ENCODE measurements around the gene CLDN34.

Gene CLDN34, protein sequence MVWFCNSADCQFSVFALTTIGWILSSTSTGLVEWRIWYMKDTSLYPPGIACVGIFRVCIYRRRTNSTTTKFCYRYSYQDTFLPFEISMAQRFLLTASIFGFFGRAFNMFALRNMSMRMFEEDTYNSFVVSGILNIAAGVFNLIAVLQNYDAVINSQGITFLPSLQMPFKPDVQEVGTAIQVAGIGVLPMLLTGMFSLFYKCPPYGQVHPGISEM

DNA sequence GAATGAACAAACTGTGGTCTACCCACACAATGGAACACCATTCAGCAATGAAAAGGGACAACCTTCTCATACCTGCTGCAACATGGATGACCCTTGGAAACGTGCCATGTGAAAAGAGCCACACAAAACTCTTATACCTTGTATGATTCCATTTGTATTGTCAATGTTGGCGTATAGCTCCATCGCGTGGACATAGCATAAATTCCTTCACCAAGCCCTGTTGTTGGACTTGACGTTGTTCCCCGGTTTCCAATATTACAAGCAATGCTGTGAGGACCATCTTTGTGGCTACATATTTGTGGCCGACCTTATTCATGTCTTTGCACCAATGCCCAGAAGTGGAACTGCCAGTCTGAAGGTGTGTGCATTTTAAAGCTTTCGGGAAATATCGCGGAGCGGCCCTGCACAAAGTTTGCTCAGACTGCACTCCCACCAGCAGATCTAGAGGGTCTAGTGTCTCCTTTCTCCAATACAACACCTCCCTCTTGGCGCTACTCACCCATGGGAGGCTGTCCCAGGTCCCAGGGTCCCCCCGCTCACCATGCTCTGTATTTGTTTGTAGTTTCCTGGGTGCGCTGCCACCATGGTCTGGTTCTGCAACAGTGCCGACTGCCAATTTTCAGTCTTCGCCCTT is at the start of gene CLDN34:
CLDN34 (plus strand) TSS at position 584 of the 634 bp plus-strand sequence; CDS start at position 584, 0 bp downstream.
- in situ Hi-C loops (cut with MboI; ENCODE audit: low sequenced_read_pairs) = no loop called here

DNA sequence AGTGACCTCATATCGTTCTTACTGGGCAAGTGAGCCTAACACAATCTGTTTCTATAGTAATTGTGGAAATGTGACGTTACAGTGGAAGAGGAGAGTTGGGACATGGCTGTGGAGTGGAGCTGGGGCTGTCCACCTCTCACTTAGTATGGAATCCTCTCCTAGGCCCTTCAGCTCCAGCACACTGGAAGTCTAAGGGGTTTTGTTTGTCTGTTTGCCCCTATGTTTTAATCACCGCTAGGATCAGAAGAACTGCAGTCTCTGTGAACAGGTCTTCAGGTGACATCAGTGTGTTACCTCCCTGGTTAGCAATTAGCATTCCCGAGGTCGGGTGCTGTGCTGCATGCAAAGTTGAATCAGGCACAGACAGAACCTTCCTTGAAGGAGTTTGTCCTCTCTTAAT is 49.3 kb upstream of the CLDN34 start:
- in situ Hi-C loops (cut with MboI; ENCODE audit: low sequenced_read_pairs) = no loop called here

DNA sequence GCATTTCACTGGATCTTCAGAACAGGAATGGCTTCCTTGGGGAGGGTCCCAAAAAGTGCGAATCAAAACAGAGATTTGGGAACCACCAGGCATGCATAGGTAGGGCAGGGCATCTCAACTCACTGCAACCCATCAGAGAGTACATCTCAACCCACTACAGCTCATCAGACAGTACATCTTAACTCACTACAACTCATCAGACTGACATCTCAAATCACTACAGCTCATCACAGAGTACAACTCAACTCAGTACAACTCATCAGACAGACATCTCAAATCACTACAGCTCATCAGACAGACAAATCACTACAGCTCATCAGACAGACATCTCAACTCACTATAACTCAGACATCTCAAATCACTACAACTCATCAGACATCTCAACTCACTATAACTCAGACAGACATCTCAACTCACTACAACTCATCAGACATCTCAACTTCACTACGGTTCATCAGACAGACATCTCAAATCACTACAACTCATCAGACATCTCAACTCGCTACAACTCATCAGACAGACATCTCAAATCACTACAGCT is 47.5 kb upstream of the CLDN34 start:
- in situ Hi-C loops (cut with MboI; ENCODE audit: low sequenced_read_pairs) = no loop called here

DNA sequence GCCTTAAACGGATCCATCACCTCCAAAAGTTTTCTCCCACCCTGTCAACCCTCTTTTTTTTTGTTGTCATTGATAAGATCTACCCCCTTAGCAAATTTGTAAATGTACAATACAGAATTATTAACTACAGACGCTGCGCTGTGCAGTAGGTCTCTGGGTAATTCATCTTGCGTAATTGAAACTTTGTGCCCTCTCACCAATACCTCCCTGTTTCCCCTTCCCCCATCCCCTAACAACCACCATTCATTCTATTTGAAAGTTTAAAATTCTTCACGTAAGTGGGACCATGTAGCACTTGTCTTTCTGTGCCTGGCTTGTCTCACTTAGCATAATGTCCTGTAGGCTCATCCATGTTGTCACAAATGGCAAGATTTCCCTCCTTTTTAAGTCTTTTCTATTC is 45.8 kb upstream of the CLDN34 start:
- in situ Hi-C loops (cut with MboI; ENCODE audit: low sequenced_read_pairs) = no loop called here

DNA sequence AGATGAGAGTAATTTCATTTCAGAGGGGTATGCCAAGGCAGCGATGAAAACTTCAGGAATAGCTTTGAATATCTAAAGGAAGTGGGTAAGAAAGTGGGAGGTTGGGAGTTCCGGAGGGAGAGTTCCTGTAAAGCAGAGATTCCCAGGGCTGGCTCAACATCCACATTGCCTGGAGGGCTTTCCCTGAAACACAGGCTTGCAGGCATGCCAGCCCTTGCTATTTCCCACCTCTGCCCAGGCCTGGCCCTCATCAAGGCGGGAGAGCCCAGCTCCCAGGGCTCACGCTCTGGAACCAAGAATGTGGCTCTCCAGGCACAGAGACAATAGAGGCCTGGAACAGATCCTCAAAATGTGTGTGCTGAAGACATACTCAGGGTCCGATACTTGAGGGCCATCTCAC is 43.8 kb upstream of the CLDN34 start:
- in situ Hi-C loops (cut with MboI; ENCODE audit: low sequenced_read_pairs) = no loop called here

DNA sequence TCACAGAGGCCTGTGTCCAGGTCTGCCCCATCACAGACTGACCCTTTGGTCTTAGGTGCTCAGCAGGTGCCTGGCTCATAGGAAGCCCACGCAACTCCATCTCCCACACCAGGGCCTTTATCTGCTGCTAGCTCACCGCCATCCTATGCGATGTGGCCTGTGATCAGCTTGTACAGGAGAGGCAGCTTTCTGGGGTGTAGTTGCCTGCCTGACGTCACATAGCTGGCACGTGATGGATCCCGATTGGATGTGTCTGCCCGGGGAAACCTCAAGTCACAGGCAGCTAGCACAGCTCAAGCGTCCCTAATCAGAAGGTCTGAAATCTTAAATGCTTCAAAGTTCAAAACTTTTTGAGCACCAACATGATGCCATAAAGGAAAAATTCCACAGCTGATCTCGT is 41.2 kb upstream of the CLDN34 start:
- in situ Hi-C loops (cut with MboI; ENCODE audit: low sequenced_read_pairs) = no loop called here

DNA sequence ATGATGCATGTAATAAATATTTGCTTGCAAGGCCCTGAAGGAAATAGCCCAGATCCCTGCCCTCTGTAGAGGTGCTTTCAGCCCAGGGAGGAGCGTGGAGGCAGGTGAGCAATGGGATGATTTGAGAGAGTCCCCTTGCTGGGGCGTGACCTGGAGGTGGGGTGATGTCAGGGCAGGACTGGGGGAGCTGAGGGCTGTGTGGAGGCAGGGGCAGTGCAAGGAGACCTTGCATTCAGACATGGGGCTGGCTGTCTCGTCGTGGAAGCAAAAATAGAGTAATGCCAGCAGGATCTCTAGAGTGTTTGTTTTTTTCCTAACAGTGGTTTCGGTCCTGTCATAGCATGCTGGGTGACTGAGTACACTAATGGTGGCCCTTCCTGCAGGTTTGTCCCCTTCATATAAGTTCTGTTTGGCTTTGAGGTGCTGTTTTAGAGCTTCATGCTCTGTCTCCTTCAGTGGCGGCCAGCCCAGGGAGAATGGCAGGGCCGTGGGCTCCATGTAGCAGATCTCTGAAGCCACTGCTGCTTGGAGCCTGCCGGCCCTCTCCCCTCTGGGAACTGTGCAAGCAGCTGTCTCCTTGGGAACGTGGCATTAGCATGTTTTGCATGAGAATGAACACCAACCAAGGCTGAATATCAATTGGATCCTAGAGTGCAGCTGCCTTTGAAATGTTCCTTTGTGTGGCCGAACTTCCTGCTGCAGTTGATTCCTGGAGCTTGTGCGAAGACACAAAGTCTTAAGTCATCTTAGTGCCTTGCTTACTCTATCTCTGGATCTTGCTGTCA is 39.3 kb upstream of the CLDN34 start:
- in situ Hi-C loops (cut with MboI; ENCODE audit: low sequenced_read_pairs) = no loop called here

DNA sequence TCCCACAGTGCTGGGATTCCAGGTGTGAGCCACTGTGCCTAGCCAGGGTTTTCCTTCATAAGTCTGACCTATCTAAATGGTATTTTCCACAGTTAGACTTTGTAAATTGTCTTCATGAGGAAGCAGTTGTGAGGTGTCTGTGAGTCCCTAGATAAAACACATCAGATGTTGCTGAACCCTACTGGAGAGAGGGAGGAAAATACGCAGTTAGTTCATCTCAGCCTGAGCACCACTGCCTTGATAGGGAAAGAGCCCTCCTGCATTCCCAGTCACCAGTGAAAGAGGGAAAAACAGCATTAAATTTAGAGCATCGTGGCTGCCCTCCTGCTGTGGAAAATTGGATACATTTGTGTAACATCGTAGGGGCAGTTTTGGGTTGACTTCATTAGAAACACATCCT is 31.7 kb upstream of the CLDN34 start:
- in situ Hi-C loops (cut with MboI; ENCODE audit: low sequenced_read_pairs) = no loop called here

DNA sequence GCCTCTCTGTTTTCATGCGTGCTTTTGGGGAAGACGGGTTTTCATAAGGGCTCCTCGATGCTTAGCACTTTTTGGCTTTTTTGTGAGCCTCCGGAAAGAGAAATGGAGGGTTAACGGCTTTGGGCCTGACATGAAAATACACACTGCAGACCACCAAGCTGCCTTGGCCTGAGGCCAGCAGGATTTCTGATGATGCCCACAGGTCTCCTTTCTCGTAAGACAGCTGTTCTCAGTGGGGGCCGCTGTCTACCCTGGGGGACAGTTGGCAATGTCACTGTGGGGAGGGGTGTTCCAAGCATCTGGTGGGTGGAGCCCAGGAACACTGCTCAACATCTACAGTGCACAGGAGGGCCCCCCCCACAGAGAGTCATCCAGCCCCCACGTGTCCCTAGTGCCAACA is 29.4 kb upstream of the CLDN34 start:
- in situ Hi-C loops (cut with MboI; ENCODE audit: low sequenced_read_pairs) = no loop called here

DNA sequence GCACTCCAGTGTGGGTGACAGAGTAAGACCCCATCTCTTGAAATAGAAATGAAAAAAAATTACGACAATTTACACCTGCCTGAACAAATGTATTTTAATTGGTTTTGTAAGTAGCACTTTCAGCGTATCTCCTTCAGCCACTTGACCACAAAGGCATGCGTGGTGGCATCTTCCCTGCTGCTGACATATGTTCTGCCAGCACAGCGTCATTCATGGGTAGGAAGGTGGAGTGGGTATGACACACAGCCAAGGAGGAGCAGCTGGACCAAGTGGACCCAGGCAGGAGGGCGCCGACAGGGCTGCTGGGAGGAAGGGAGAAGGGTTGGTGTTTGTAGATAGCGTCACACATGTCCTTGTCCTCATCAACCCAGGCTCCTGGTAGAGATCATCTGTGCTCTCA is 28.6 kb upstream of the CLDN34 start:
- in situ Hi-C loops (cut with MboI; ENCODE audit: low sequenced_read_pairs) = no loop called here

DNA sequence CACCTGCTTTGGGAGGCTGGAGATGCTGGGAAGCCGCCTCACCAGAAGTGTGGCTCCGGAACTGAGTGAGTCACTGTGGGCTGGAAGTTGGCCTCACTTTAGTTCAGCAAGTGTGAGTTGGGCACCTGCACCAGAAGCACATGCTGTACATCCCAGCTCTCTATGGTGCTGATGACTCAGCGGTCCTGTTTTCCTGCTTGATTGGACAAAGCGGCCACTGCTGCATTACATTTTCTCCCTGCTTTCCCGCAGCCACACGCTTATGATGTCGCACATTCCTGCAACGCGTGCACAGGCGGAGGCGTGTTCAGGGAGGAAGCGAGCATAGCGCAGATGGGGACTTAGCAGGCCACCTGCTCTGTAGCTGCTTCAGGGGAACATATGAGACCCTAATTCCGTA is 26.7 kb upstream of the CLDN34 start:
- in situ Hi-C loops (cut with MboI; ENCODE audit: low sequenced_read_pairs) = no loop called here

DNA sequence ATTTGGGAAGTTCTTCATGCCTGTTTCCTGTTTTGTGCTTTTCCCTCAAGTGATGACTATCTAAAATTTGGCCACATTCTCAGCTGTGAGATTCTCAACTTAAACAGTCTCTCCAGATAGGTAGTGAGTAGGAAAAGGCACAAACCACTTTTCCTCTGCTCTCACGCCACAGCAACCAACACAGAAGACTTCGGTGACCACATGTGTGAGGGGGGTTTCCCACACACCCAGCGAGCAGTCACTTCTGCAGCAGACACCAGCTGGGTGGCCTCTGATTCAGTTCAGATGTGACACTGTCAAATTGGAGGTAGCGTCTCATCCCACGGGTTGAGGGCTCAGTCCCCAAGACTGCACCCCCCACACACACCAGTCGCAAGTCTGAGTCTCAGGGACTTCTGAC is 25.1 kb upstream of the CLDN34 start:
- in situ Hi-C loops (cut with MboI; ENCODE audit: low sequenced_read_pairs) = no loop called here

DNA sequence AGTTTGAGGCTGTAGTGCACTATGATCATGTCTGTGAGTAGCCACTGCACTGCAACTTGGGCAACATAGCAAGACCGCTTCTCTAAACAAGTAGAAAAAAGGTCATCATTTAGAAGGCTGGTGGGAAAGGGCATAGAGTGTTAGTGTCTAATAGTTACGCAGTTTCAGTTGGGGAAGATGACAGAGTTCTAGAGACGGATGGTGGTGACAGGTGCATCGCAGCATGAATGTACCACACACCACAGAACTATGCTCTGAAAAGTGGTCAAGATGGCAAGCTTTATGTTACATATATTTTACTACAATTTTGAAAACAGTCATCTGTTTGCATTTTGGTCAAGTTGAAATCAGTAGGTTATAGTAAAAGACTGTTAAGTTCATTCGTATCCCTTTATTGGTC is 23.7 kb upstream of the CLDN34 start:
- in situ Hi-C loops (cut with MboI; ENCODE audit: low sequenced_read_pairs) = no loop called here

DNA sequence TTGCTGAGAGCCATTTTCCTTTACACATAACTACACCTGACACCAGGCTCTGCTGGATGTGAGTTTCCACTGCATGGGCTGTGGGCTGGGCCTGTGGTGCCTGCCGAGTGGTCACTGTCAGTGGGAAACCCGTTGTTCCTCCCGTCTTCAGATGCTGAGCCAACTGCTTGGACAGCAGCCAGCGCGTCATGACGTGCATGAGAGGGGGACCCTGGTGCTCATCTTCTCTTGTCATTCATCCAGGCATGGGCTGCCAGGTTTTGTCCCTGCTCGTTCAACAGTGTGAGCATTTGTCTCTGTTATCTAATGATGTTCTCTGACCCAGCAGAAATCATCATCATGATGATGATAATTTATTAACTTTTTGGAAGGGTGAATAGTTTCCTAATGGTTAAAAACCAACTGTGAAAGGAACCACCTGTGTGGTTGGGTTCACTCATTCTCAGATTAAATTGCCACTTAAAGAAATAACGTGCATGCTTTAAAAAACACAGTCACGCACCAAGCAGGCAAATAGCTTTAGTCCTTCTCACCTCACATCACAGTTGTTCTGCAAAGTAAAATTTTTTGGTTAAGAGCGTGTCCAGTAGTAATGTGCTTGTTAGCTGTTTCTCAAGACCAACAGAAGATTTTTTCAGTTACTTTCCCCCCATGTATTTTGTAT is 19.9 kb upstream of the CLDN34 start:
- in situ Hi-C loops (cut with MboI; ENCODE audit: low sequenced_read_pairs) = no loop called here

DNA sequence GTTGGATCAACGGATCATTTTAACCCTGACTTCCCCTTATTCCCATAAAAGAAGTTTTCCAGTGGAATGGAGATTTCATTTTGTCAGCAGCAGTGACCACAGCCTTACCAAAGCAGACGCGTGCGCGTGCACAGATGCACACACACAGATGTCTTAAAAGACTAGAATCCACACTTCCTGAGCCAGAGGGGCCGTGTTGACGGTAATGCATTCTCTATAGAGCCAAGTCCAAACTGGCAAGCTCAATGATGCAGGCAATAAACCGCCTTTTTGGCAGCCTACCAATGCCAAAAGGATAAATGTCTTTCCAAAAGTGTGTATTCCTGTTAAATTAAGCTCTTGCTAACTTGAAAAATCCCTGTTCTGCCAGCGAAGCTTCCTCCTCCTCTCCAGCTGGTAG is 18.8 kb upstream of the CLDN34 start:
- in situ Hi-C loops (cut with MboI; ENCODE audit: low sequenced_read_pairs) = no loop called here

DNA sequence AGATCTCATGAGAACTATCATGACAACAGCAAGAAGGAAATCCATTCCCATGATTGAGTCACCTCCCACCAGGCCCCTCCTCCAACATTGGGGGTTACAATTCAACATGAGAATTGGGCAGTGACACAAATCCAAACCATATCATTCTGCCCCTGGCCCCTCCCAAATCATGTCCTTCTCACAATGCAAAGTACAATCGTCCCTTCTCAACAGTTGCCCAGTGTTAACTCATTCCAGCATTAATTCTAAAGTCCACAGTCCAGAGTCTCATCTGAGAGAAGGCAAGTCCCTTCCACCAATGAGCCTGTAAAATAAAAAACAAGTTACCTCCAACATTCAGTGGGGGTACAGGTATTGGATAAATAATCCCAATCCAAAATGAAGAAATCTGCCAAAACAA is 14.9 kb upstream of the CLDN34 start:
- in situ Hi-C loops (cut with MboI; ENCODE audit: low sequenced_read_pairs) = no loop called here

DNA sequence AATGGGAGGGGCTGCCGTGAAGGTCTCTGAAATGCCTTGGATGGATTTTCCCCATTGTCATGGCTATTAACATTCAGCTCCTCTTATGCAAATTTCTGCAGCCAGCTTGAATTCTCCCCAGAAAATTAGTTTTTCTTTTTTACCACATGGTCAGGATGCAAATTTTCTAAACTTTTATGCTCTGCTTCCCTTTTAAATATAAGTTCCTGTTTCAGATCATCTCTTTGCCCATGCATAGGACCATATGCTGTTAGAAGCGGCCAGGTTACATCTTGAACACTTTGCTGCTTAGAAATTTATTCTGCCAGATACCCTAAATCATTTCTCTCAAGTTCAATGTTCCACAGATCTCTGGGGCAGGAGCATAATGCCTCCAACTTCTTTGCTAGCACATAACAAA is 13.8 kb upstream of the CLDN34 start:
- in situ Hi-C loops (cut with MboI; ENCODE audit: low sequenced_read_pairs) = no loop called here

DNA sequence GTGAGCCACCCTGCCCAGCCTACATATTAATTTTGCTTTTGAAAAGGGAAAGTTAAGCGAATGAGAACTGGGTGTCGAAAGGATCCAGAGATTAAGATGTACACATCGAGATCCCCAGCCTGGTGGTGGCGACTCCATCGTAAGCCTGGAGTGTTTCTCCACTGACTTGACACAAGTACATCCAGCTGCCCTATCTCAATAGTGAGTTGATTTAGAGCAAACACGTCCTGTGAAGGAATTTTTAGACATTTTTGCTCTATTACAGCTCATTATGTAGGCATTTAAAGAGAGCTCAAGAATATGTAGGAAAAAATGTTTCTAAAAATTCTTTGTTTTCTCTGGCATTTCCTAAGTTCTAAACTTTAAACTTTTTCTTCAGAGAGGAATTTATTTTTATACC is 11.7 kb upstream of the CLDN34 start:
- in situ Hi-C loops (cut with MboI; ENCODE audit: low sequenced_read_pairs) = no loop called here

DNA sequence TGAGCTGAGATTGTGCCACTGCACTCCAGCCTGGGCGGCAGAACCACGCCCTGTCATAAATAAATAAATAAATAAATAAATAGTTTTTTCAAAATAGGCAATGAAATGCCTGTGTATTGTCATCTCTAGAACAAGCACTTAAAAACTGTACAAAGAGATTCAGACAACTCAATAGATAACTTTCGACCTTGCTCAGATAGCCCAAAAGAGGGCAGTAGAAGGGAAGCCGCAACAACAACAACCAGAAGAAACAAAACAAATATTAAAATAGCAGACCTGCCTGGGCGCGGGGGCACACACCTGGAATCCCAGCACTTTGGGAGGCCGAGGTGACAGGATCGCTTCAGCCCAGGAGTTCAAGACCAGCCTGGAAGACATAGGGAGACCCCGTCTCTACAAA is 9.4 kb upstream of the CLDN34 start:
- in situ Hi-C loops (cut with MboI; ENCODE audit: low sequenced_read_pairs) = no loop called here

DNA sequence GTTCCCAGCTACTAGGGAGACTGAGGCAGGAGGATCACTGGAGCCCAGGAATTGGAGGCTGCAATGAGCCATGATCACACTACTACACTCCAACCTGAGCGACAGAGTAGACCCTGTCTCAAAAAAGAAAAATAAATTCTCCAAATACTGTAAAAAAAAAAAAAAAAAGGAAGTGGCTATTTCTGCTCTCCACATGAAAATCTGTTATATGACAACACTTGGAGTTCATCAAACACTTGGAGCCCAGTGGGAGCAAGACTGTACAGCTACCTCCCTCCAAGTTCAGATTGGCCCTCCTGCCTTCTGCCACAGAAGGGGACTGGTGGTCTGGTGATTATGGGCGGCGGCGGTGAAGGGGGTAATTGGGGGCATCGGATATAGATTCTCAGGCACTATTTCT is 9.0 kb upstream of the CLDN34 start:
- in situ Hi-C loops (cut with MboI; ENCODE audit: low sequenced_read_pairs) = no loop called here

DNA sequence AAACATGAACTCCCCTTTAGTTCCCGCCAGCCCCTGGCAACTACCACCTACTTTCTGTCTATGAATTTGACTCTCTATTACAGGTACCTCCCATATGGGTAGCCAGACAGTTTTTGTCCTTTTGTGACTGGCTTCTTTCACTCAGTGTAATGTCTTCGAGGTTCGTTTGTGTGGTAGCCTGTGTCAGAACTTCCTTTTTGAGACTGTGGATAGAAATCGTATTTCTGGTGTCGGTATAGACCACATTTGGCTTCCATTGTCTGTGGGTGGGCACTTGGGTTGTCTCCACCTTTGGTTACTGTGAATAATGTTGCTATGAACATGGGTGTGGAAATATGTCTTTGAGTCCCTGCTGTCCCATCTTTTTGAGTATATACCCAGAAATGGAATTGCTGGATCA is 5.4 kb upstream of the CLDN34 start:
- in situ Hi-C loops (cut with MboI; ENCODE audit: low sequenced_read_pairs) = no loop called here
